HS-27A (cell line): ENCODE data around the gene TBL1XR1.
"Not testable (repeated sequence)": the region's sequence is repeated elsewhere in the genome, so short reads cannot be mapped to it uniquely, and the experiment has no call there.

Experiments used
- DNase-seq: peaks from one replicate; pipeline ENCODE4 v3.0.0-alpha.2; 2012; ENCODE audit warnings: low read depth, missing footprints

TBL1XR1 gene

GRCh38 chr3:177013681-177014280 is 183.5 kb downstream of the TBL1XR1 start:
- no peak for DNase-seq

- no peak for DNase-seq
These were observed 191.4 kb downstream of the TBL1XR1 start for GRCh38 chr3:177005718-177006405.

DNA sequence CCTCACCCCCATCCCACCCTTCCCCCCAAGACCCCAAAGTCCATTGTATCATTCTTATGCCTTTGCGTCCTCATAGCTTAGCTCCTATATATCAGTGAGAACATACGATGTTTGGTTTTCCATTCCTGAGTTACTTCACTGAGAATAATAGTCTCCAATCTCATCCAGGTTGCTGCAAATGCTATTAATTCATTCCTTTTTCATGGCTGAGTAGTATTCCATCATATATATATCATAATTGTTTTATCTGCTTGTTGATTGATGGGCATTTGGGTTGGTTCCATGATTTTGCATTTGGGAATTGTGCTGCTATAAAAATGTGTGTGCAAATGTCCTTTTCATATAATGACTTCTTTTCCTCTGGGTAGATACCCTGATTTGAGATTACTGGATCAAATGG is 197.1 kb downstream of the TBL1XR1 start:
- not testable (repeated sequence) for DNase-seq

GRCh38 chr3:176995946-176996345 is 201.3 kb downstream of the TBL1XR1 start:
- DNase-seq = no peak

DNA sequence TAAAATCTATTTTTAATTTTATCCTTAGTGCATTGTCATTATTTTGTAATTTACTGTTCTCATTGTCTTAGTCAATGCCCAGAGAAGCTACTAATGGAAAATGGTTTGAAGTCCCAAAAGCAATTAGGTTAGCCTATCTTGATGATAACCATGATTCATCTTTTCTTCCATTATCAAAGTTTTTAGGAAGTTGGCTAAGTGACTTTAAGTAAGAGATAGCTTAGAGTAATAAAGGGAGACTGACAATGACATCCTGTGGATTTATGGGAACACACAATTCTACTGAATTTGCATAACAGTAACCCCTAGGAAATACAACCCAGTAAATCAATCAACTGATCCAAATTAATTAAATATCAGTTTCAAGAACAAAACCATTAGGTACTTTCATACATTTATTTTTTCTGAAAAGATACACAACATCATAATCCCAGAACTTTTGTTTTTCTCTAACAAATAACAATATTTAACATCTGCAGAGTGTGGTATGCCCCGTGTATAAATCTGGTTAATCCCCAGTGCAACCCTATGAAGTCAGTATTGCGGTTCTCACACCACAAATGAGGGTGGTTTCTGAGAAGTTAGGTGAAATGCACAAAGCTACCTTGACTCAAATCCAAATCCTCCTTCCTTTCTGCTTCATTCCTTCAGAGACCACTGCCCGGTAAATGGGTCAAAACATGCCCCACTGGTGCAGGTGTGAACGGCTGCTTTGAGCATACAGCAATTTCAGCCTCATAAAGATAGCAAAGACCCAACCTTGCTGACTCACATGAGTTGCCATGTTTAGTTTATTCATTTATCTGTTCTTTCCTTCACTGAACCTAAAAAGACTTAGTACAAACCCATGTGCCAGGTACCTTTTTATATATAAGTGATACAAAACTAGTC is 202.1 kb downstream of the TBL1XR1 start:
- no peak for DNase-seq

DNA sequence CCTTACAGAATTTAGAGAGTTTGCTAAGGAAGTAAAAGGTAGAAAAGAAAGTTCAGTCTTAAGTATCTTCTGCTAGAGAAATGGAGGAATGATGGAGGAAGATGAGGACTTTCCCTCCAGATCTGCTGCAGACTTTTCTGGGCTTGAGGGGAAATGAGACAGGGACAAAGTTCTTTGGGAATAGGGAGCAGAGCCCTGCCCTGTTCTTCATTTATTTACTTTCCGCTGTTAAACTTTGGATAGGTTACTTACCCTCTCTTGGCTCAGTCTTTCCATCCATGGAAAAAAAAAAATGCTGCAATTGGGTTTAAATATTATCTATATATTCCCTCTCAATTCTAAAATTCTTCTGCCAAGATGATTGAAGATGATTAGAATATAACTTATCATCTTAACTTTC is 202.9 kb downstream of the TBL1XR1 start:
- no peak for DNase-seq

DNA sequence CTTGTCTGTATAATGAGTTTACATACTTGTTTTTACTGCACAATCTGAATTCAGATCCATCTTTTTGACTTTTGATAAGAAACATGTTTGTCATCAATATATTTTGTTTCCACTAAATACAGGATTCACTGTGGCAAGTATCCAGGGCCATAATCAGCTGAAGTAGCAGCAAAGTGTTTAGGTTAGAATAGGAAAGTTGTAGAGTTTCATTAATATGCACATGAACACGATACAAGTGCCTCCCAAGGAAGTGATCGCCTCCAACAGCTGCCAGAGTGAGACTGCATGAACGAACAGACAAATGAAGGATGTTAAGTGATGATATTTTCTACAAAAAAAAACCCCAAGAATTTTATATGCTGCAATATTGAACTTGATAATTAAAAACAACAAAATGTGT is 204.3 kb downstream of the TBL1XR1 start:
- DNase-seq = no peak

DNA sequence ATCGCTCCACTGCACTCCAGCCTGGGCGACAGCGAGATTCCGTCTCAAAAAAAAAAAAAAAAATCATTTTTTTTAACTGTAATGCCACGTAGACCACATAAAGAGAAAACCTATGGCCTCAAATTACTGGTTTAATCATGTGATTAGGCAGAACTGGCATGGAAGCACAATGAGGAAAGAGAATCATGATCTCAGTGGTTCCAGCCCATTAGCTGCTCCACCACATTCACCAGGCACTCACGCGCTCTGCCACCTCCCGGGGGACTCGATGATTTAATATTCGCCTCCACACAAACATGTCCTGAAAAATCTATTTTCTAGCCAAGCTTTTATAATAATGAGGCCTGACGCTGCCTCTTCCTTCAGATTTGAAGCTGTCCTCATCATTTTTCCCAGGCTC is 204.7 kb downstream of the TBL1XR1 start:
- DNase-seq = no peak

GRCh38 chr3:176988795-176989194 is 208.5 kb downstream of the TBL1XR1 start:
- DNase-seq = no peak

DNA sequence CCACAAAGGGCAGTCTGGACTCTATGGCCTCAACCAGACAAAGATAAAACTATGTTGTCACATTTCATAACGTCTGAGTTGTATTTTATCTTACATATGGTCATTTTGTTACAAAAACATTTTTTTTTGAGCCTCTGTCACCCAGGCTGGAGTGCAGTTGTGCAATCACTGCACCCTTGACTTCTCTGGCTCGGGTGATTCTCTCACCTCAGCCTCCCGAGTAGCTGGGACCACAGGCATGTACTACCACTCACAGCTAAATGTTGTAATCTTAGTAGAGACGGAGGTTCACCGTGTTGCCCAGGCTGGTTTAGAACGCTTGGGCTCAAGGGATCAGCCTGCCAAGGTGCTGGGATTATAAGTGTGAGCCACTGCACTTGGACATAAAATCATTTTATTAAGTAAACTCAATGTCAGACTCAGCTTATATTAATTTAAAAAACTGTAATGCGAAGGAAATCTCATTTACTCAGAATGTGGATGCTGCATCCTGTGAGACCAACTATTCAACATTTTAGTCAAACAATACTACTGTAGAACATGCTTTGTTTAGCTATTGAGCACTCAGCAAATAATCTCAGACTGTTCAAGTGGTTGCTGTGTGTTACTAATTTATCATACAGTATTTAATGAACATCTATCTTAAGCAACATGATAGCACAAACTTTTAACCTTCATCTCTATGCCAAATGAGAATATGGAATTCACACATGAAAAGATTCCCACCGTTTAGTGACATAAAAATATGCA is 209.2 kb downstream of the TBL1XR1 start:
- no peak for DNase-seq

GRCh38 chr3:176978441-176978840 is 218.8 kb downstream of the TBL1XR1 start:
- DNase-seq = no peak

DNA sequence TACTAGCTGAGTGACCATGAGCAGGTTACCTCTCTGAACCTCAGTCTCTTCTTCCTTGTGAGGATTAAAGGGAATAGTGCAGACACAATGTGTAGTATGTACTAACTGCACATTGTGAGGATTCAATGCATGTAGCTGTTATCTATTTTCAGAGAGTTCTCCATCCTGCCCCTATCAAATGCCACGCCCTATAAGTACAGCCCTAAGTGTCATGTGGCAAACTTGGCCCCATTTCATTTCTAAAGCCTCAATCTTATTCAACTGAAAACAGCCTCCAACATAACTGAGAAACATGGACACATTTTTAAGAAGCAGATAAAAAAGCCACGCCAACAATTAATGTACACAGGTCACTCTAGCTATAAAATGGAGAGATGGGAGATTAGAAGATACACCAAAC is 220.0 kb downstream of the TBL1XR1 start:
- DNase-seq = no peak

DNA sequence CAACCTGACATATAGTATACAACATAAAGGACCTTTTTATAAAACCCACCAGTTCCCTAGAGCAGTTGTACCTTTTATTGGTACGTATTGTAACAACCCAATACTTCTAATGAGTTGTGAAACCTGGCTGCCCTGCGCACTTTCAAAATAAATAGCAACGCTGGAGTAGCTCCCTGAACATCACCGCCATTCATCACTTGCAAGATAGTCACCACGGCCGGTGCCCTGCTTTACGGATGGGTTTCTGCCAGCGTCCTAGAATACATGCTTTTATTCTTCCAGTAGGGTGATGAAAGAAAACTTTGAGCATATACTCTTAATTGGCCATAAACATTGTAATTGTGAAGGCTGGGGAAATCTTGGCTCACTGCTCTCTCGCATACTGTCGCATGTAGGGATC is 220.7 kb downstream of the TBL1XR1 start:
- no peak for DNase-seq

DNA sequence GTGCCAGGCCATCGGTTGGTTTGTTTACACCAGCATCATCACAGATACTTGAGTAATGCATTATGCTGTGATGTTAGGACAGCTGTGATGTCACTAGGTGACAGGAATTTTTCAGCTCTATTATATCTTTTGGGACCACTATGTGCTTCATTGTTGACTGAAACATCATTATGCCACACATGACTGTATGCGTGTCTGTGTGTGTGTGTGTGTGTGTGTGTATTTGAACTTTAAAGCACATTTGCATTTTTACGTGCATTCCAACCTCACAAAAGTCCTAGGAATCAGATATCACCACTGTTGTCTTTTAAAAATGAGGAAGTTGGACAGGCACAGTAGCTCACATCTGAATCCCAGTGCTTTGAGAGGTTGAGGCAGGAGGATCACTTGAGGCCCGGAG is 223.0 kb downstream of the TBL1XR1 start:
- no peak for DNase-seq

DNA sequence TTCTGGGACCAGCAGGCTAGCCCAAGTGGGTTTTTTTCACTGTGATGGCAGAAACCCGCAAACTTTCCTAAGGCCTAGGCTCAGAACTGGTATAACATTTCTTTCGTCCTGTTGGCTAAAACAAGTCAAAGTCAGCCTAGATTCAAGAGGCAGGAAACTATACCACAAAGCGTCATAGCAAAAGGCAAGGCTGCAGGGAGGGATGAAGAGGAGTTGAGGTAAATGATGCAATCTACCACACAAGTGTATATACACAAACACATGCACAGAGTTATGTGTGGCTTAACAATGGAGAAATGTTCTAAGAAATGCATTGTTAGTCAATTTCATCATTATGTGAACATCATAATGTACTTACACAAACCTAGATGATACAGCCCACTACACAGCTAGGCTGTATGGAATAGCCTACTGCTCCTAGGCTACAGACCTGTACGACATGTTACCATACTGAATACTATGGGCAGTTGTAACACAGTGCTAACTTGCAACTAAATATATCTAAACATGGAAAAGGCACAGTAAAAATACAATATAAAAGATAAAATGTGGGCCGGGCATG is 225.6 kb downstream of the TBL1XR1 start:
- DNase-seq = no peak

DNA sequence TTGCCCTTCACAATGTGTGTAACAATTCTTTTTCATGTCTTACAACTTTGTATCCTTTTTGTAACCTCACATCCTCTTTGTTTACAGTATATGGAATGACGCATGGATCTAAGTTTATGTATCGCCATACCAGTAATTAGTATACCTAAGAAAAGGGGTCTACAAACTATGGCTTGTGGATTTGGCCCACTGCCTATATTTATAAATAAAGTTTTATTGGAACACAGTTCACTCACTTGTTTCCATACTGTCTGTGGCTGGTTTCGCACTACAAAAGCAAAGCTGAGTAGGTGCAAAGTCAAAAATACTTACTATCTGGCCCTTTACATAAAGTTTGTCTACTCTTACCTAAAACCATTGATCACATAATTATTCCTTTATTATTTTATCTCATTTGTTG is 226.5 kb downstream of the TBL1XR1 start:
- DNase-seq = no peak

DNA sequence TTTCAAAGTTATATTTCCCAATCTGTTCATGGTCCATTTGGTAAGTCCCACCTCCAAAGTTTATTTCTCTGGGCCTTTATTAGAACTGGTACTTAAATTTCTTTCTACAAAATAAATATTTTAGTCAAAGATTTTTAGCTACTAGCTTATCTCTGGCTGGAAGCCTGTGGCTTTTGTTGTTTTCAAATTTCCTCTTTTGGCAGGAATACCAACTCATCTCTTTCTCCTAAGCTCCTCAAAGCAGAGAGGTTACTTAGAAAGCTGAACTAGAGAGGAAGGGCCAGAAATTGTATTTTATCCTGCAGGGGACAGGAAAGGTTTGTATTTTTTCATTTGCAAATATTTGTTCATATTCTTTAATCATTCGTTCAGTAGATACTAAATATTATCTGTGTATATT is 227.8 kb downstream of the TBL1XR1 start:
- no peak for DNase-seq
